ENCODE results near the gene COL4A1. TPM values are rescaled to one million over a fixed set of nuclear protein-coding genes. Genes with fewer than 3 reads are reported as not detected.

Gene COL4A1
- total and polyA plus RNA-seq, 11 donors = 52.6 to 428 (median 184) TPM

- no peak for TF ChIP-seq CTCF (IDR thresholded peaks at IDR 0.05)
- no peak for TF ChIP-seq POLR2A (IDR thresholded peaks at IDR 0.05)
- H3K27me3 ChIP-seq = no peaks in the 10 kb centered on the region
- ATAC-seq = no peak
- no peak overlapping the region for H3K4me3 ChIP-seq
- no peak for DNase-seq
- peaks cover 0 to 50% (median 42%) of the 10 kb centered on the region in 9 donors for H3K36me3 ChIP-seq
- H3K9me3 ChIP-seq = no peaks in the 10 kb centered on the region
- intact Hi-C loops (cut with DNase I) = loop anchor here in 1 of 10 donors (10.0 kb wide), 1 partner anchor 340 kb away; no protein-coding TSS in a partner anchor
- H3K4me1 ChIP-seq = peaks cover 6 to 55% (median 45%) of the 10 kb centered on the region in 12 donors
- 85 to 96% (median 93%) methylated on average over 5 of the region's 5 CpGs for WGBS, 4 donors
- peak overlapping the region in 2 of 12 donors; percentile 78 to 81 for H3K27ac ChIP-seq
These were observed 92.3 kb downstream of the COL4A1 start for GRCh38 chr13:110214637-110215036.

- WGBS, 4 donors = 72 to 91% (median 87%) methylated on average over 13 of the region's 13 CpGs
- H3K4me1 ChIP-seq = peaks cover 6 to 47% (median 36%) of the 10 kb centered on the region in 12 donors
- H3K27ac ChIP-seq = peak overlapping the region in 1 of 12 donors; percentile 81
- TF ChIP-seq CTCF (IDR thresholded peaks at IDR 0.05) = no peak
- no peak for TF ChIP-seq POLR2A (IDR thresholded peaks at IDR 0.05)
- intact Hi-C loops (cut with DNase I) = loop anchor here in 1 of 10 donors (10.0 kb wide), 1 partner anchor 341 kb away; no protein-coding TSS in a partner anchor
- H3K9me3 ChIP-seq = no peaks in the 10 kb centered on the region
- DNase-seq (no peak), ATAC-seq (no peak)
- H3K27me3 ChIP-seq = no peaks in the 10 kb centered on the region
- no peak overlapping the region for H3K4me3 ChIP-seq
- H3K36me3 ChIP-seq = peaks cover 0 to 60% (median 49%) of the 10 kb centered on the region in 9 donors
These were observed 93.4 kb downstream of the COL4A1 start for GRCh38 chr13:110213461-110214074.

- no peak overlapping the region for H3K4me3 ChIP-seq
- intact Hi-C loops (cut with DNase I) = loop anchor here in 1 of 10 donors (10.0 kb wide), 1 partner anchor 342 kb away; no protein-coding TSS in a partner anchor
- no peaks in the 10 kb centered on the region for H3K9me3 ChIP-seq
- no peak for TF ChIP-seq POLR2A (IDR thresholded peaks at IDR 0.05)
- TF ChIP-seq CTCF (IDR thresholded peaks at IDR 0.05) = no peak
- H3K27ac ChIP-seq = no peak overlapping the region
- DNase-seq (no peak), ATAC-seq (no peak)
- 75 to 84% (median 81%) methylated on average over 9 of the region's 9 CpGs for WGBS, 4 donors
- H3K27me3 ChIP-seq = no peaks in the 10 kb centered on the region
- peaks cover 0 to 71% (median 60%) of the 10 kb centered on the region in 9 donors for H3K36me3 ChIP-seq
- peaks cover 6 to 36% (median 26%) of the 10 kb centered on the region in 12 donors for H3K4me1 ChIP-seq
These were observed 94.4 kb downstream of the COL4A1 start for GRCh38 chr13:110212529-110212928.

GRCh38 chr13:110211735-110212134, 95.2 kb downstream of the COL4A1 start:
- Histone ChIP-seq H3K36me3 (peaks cover 0 to 79% (median 68%) of the 10 kb centered on the region in 9 donors), H3K9me3 (no peaks in the 10 kb centered on the region), H3K27ac (peak overlapping the region in 1 of 12 donors; percentile 27), H3K4me1 (peaks cover 6 to 28% (median 18%) of the 10 kb centered on the region in 12 donors), H3K27me3 (no peaks in the 10 kb centered on the region), H3K4me3 (no peak overlapping the region)
- 70 to 88% (median 82%) methylated on average over 6 of the region's 6 CpGs for WGBS, 4 donors
- DNase-seq = no peak
- no peak for ATAC-seq
- no peak for TF ChIP-seq CTCF (IDR thresholded peaks at IDR 0.05)
- no peak for TF ChIP-seq POLR2A (IDR thresholded peaks at IDR 0.05)
- intact Hi-C loops (cut with DNase I) = loop anchor here in 1 of 10 donors (10.0 kb wide), 1 partner anchor 343 kb away; no protein-coding TSS in a partner anchor

Measured in heart left ventricle (tissue), 16 donors.